ENCODE results near the gene NDUFB7.
"Not testable (repeated sequence)": the region's sequence is repeated elsewhere in the genome, so short reads cannot be mapped to it uniquely, and the experiment has no call there.

NDUFB7 gene

DNA sequence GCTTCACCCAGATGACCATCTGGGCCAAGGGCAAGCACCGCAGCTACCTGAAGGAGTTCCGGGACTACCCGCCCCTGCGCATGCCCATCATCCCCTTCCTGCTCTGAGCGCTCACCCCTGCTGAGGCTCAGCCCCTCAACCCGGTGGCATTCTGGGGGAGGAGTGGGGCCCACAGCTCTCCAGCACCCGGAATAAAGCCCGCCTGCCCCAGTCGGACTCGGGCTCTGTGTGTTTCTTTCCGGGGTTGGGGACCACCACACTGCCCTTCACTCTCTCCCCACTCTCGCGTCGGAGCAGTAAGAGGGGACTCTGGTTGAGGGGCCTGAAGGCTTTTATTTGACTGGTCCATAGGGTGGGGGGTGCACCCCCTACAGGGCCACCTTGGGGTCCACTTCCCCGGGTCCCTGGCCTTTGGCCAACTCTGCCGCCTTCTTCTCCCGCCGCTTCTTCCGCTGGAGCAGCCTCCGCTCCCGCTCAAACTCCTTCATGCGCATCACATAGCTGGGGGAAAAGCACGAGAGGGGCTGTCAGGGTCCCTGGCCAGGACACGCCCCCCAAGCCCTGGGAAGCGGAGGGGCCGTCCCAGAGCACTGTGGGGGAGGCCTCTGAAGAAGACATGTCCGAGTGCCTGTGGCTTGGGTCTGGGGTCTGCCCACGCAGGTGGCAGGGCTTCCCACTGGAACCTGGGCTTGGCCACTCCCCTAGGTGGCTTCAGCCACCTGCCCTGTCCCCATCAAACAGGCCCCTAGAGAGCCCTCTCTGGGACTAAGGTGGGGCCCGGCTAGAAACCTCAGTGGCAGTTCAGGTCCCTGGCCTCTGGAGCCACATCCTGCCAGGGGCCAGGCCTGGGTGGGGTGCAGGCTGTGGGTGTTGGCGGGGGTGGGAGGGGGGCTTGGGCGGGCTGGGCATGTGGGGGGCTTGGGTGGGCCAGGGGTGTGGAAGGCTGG, 5.8 kb downstream of the NDUFB7 start:
- H3K27me3 Mint-ChIP-seq = no peaks in the 10 kb centered on the region
- H3K27ac Mint-ChIP-seq (ENCODE audit: low read depth) = peak overlapping the region; percentile 72
- no peak for ATAC-seq (replicated peaks; ENCODE audit: extremely low read depth, poor library complexity, severe bottlenecking)
- peaks cover 14% of the 10 kb centered on the region for H3K36me3 Mint-ChIP-seq (ENCODE audit: insufficient read depth)
- no peak for DNase-seq (ENCODE audit: low spot score in 2 of 2)
- peak overlapping the region; percentile 45 for H3K4me3 Mint-ChIP-seq
- peaks cover 53% of the 10 kb centered on the region for H3K4me1 Mint-ChIP-seq
- H3K9me3 Mint-ChIP-seq = no peaks in the 10 kb centered on the region

DNA sequence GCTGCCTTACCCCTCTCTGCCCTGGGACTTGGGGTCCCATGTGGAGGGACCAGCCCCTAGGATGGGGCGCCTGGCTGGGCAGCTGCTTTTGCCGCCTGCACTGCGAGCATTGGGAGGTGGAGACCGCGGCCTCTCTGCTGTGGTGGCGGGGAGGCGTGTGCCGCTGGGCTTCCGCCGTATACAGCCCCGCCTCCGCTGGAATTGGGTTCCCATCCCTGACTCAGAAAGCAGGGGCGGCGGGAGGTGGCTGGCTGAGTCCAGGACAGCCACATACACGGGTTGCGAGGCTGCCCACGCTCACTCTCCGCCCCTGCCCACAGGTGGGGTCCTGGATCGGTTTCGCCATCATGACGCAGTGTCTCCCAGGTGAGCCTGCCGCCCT, 6.6 kb downstream of the NDUFB7 start:
- H3K27ac Mint-ChIP-seq (ENCODE audit: low read depth) = peak overlapping the region; percentile 22
- DNase-seq (ENCODE audit: low spot score in 2 of 2) = no peak
- H3K27me3 Mint-ChIP-seq = no peaks in the 10 kb centered on the region
- H3K4me1 Mint-ChIP-seq = peaks cover 51% of the 10 kb centered on the region
- H3K4me3 Mint-ChIP-seq = no peak overlapping the region
- no peak for ATAC-seq (replicated peaks; ENCODE audit: extremely low read depth, poor library complexity, severe bottlenecking)
- peaks cover 14% of the 10 kb centered on the region for H3K36me3 Mint-ChIP-seq (ENCODE audit: insufficient read depth)
- H3K9me3 Mint-ChIP-seq = no peaks in the 10 kb centered on the region

DNA sequence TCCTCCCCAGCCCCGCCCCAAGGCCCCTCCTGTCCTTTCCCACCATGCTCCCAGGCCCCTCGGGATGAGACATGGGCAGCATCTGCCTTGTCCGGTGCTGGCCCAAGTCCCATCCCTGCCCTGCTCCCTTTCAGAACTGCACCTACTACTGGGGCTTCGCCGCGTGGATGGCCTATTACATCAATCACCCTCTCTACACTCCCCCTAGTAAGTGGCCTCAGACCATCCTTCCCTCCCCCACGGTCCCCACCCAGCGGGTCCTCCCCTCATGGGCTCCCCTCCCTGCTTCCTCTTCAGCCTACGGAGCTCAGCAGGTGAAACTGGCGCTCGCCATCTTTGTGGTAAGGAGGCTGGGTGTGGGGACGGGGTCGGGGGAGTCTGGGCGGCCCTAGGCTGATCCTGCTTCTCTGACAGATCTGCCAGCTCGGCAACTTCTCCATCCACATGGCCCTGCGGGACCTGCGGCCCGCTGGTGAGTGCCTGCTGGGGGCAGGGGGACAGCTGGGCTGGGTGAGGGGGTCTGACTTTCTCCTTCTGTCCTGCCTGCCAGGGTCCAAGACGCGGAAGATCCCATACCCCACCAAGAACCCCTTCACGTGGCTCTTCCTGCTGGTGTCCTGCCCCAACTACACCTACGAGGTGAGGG, 7.1 kb downstream of the NDUFB7 start:
- Mint-ChIP-seq H3K4me1 (peaks cover 53% of the 10 kb centered on the region), H3K36me3 (ENCODE audit: insufficient read depth) (peaks cover 14% of the 10 kb centered on the region), H3K27ac (ENCODE audit: low read depth) (peak overlapping the region; percentile 22)
- H3K27me3 Mint-ChIP-seq; DNase-seq (ENCODE audit: low spot score in 2 of 2); H3K4me3 Mint-ChIP-seq; H3K9me3 Mint-ChIP-seq; ATAC-seq (replicated peaks; ENCODE audit: extremely low read depth, poor library complexity, severe bottlenecking): not testable (repeated sequence)

DNA sequence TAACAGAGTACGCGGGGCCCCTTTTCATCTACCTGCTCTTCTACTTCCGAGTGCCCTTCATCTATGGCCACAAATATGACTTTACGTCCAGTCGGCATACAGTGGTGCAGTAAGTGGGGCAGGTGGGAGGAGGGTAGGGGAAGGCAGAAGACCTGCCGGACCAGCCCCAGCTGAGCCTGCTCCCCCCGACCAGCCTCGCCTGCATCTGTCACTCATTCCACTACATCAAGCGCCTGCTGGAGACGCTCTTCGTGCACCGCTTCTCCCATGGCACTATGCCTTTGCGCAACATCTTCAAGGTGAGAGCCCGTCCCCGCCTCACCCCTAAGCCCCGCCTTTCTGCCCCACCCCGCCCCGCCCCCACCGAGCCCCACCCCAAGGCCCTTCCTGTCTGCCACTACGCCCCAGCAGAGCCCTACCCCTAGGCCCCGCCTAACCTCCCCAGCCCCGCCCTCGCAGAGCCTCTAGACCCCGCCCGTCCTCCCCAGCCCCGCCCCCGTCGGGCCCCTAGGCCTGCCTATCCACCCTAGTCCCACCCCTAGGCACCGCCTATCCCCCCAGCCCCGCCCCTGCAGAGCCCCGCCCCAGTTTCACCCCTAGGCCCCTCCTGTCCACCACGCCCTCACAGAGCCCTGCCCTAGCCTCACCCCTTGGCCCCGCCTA, 7.7 kb downstream of the NDUFB7 start:
- H3K9me3 Mint-ChIP-seq = no peaks in the 10 kb centered on the region
- H3K4me1 Mint-ChIP-seq = peaks cover 48% of the 10 kb centered on the region
- H3K36me3 Mint-ChIP-seq (ENCODE audit: insufficient read depth) = peaks cover 14% of the 10 kb centered on the region
- no peaks in the 10 kb centered on the region for H3K27me3 Mint-ChIP-seq
- H3K4me3 Mint-ChIP-seq = no peak overlapping the region
- ATAC-seq (replicated peaks; ENCODE audit: extremely low read depth, poor library complexity, severe bottlenecking) = peak; percentile 41
- no peak overlapping the region for H3K27ac Mint-ChIP-seq (ENCODE audit: low read depth)
- no peak for DNase-seq (ENCODE audit: low spot score in 2 of 2)

DNA sequence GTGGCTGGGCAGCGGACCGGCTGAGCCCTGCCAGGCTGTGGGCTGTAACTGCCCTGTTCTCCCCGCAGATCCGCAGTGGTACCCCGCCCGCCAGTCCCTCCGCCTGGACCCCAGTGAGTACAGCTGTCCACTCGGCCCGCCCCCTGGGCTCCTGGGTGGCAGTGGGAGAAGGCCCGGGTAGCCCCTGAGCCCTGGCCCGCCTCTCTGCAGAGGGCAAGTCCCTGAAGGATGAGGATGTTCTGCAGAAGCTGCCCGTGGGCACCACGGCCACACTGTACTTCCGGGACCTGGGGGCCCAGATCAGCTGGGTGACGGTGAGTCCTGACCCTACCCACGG, 8.3 kb downstream of the NDUFB7 start:
- Mint-ChIP-seq H3K27me3 (no peaks in the 10 kb centered on the region), H3K4me3 (no peak overlapping the region), H3K27ac (ENCODE audit: low read depth) (no peak overlapping the region), H3K4me1 (peaks cover 43% of the 10 kb centered on the region), H3K36me3 (ENCODE audit: insufficient read depth) (peaks cover 14% of the 10 kb centered on the region), H3K9me3 (no peaks in the 10 kb centered on the region)
- ATAC-seq (replicated peaks; ENCODE audit: extremely low read depth, poor library complexity, severe bottlenecking) (no peak), DNase-seq (ENCODE audit: low spot score in 2 of 2) (no peak)

DNA sequence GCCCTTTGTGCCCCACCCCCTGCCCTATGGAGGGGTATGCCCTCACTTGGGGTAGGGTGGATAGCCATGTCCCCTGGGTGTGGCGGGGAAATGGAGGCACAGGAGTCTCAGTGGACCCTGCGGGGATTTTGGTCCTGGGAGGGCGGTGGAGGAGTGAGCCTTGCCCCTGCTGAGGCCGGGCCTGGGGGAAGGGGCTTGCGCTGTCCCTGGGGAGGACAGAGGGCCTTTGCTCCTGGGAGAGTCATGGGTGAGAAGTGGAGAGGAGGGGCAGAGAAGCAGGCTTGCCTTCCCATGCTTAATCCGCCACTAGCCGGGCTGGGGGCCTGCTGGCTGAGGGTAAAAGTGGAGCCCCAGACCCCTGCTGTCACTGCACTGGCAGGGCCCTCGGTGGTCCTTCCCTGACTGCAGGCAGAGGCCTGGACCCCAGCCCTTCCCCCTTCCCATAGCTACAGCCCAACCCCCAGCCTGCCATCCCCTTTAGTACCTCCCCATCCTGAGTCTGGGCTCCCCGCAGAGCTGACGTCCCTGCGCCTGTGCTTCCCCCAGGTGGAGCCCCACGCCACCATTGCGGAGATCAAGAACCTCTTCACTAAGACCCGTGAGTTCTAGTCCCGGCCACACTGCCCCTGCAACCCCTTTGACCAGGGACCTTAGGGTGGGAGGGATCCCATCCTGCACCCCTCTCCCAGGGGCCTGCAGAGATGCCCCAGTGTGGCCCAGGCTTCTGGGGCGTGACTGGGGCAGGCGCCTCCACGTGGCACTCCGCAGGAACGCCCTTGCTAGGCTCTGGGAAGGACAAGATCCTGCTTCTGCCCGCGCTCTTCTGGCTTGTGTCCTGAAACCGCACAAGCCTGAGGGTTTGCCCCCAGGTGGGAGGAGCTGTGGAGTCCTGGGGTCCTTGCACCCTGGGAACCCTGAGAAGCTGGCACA, 8.9 kb downstream of the NDUFB7 start:
- Mint-ChIP-seq H3K27me3 (no peaks in the 10 kb centered on the region), H3K4me1 (peaks cover 37% of the 10 kb centered on the region), H3K9me3 (no peaks in the 10 kb centered on the region), H3K4me3 (peak overlapping the region; percentile 46), H3K27ac (ENCODE audit: low read depth) (peak overlapping the region; percentile 76), H3K36me3 (ENCODE audit: insufficient read depth) (peaks cover 14% of the 10 kb centered on the region)
- DNase-seq (ENCODE audit: low spot score in 2 of 2) (no peak), ATAC-seq (replicated peaks; ENCODE audit: extremely low read depth, poor library complexity, severe bottlenecking) (no peak)

DNA sequence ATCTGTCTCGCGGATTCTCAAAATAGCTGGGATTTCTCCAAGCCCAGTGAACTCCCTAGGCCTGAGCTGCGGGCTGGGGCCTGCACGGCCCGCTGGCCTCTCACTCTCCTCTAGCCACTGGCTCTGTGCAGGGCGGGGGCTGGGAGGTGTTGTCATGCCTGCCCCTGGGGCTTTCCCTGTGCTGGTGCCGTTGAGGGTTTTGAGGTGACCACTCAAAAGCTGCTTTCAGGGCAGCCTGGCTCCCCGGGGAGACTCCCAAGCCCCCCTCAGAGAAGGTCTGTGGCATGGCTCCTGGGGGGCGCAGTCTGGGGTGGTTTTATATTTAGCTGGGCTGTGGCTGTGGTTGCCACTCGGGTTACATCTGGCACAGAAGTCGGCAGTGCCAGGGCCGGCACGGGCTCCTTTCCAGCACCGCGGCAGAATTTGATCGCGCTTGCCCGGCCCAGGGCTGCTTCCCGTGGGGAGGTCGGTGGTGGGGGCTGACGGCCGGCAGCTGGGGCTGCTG, 10.0 kb downstream of the NDUFB7 start:
- DNase-seq (ENCODE audit: low spot score in 2 of 2) (no peak), ATAC-seq (replicated peaks; ENCODE audit: extremely low read depth, poor library complexity, severe bottlenecking) (peak; percentile 16)
- H3K4me3 Mint-ChIP-seq = peak overlapping the region; percentile 46
- no peaks in the 10 kb centered on the region for H3K9me3 Mint-ChIP-seq
- H3K36me3 Mint-ChIP-seq (ENCODE audit: insufficient read depth) = peaks cover 15% of the 10 kb centered on the region
- H3K4me1 Mint-ChIP-seq = peaks cover 27% of the 10 kb centered on the region
- H3K27me3 Mint-ChIP-seq = no peaks in the 10 kb centered on the region
- peak overlapping the region; percentile 76 for H3K27ac Mint-ChIP-seq (ENCODE audit: low read depth)

DNA sequence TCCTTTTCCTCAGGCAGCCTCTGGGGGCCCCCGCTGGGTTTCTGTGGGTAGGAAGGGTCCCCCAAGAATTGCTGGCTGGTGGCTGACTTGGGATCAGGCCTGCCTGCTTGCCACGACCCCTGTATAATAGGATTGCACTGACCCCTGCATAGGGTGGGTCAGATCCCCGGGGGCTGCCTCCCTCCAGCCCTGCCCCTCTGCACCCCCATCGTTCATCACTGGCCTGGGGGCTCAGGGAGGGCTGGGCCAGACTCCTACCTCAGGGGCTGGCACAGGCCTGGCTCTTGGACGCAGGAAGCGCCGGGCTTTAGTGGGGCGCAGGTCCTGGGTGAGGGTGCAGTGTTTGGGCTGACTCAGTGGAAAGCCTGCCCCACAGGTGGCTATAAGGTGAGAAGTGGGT, 10.6 kb downstream of the NDUFB7 start:
- Mint-ChIP-seq H3K4me3 (no peak overlapping the region), H3K36me3 (ENCODE audit: insufficient read depth) (peaks cover 14% of the 10 kb centered on the region), H3K9me3 (no peaks in the 10 kb centered on the region), H3K4me1 (peaks cover 32% of the 10 kb centered on the region), H3K27me3 (no peaks in the 10 kb centered on the region), H3K27ac (ENCODE audit: low read depth) (peak overlapping the region; percentile 76)
- DNase-seq (ENCODE audit: low spot score in 2 of 2) = no peak
- ATAC-seq (replicated peaks; ENCODE audit: extremely low read depth, poor library complexity, severe bottlenecking) = no peak

DNA sequence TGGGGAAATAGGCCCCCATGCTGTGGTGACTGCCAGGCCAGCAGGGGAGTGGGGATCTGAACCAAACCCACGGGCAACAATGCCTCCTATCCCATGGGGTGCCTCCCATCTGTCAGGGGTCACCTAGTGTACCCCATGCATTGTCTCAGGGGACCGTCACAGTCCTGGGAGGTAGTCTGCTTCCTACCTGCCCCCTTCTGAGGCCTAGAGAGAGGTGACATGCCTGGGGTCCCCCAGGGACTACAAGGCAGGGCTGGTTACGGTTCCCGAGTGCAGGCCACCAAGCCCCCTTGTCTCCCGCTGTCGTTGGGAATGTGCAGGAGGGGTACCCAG, 11.1 kb downstream of the NDUFB7 start:
- Mint-ChIP-seq H3K9me3 (no peaks in the 10 kb centered on the region), H3K27me3 (no peaks in the 10 kb centered on the region), H3K4me1 (peaks cover 32% of the 10 kb centered on the region), H3K27ac (ENCODE audit: low read depth) (no peak overlapping the region), H3K36me3 (ENCODE audit: insufficient read depth) (peaks cover 15% of the 10 kb centered on the region), H3K4me3 (no peak overlapping the region)
- ATAC-seq (replicated peaks; ENCODE audit: extremely low read depth, poor library complexity, severe bottlenecking) (no peak), DNase-seq (ENCODE audit: low spot score in 2 of 2) (no peak)

DNA sequence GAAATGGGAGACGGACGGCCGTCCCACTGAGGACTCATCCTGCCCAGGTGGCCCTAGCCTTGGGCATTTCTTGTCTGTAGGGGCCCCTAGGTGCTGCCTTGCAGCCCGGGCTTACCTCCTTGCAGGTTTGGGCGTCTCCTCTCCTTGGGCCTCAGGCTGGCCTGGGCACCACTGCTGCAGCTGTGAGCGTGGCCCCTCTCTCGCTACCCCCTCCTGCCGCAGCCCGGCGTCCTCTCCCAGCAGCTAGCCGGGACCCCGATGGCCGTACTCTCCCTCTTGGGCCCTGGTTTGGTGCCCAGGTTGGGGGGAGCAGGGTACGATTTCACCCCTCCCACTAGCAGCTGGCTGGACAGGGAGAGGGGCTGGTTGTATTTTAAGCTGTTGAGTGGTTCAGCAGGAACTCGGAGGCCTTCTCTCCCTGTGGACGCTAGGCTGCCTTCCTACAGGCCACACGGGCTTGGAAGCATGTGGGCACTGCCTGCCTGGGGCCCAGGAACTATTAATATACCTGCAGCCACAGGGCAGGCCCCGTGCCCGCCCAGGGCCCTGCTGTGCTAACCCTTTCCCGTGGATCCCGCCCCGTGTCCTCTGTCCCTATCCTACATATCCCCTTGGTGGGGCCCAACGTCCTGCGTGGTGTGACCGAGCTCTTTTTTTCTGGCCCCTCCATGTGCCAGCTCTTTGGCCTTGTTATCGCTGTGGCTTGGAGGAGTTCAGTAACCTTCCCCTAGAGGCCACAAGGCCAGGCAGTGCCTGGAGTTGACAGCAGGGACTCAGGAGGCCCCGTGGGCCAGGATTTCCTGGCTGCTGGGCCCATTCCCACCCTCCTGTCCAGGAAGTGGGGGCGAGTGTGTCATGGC, 11.7 kb downstream of the NDUFB7 start:
- Mint-ChIP-seq H3K4me1 (peaks cover 33% of the 10 kb centered on the region), H3K4me3 (no peak overlapping the region), H3K36me3 (ENCODE audit: insufficient read depth) (peaks cover 10% of the 10 kb centered on the region), H3K27ac (ENCODE audit: low read depth) (no peak overlapping the region), H3K27me3 (no peaks in the 10 kb centered on the region), H3K9me3 (no peaks in the 10 kb centered on the region)
- no peak for ATAC-seq (replicated peaks; ENCODE audit: extremely low read depth, poor library complexity, severe bottlenecking)
- DNase-seq (ENCODE audit: low spot score in 2 of 2) = no peak

DNA sequence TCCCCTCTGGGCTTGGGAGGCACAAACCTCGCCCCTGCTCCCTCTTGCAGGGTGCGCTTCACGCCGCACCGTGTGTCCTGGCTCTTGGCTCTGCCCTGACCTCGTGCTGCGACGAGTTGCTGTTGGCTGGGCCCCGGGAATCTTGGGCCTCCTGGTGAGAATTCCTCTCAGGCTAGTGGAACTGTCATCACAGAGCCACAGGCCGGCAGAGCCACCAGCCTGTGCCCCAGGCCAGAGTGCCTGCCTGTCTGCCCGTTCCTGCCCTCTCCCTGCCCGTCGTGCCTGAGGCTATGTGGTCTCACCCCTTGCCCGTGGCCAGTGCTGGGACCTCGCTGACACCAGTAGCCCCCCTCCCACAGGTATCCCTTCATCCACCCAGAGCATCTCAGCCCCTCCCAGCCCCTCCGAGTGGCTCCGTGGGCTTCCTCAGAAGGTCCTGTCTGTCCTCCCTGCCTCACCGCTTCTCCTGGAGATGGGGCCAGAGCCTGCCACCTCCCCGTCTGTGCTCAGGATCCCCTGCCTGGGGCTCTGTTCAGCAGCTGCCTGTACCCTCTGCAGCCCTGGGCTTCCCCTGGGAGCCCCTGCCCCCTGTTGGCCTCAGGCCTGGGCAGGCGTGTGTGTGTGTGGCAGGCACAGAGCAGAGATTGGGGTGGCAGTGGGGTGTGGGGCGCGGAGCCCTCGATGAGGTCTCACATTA, 13.3 kb downstream of the NDUFB7 start:
- Mint-ChIP-seq H3K27me3 (no peaks in the 10 kb centered on the region), H3K36me3 (ENCODE audit: insufficient read depth) (peaks cover 6% of the 10 kb centered on the region), H3K4me3 (no peak overlapping the region), H3K4me1 (peaks cover 33% of the 10 kb centered on the region), H3K27ac (ENCODE audit: low read depth) (no peak overlapping the region), H3K9me3 (no peaks in the 10 kb centered on the region)
- ATAC-seq (replicated peaks; ENCODE audit: extremely low read depth, poor library complexity, severe bottlenecking) (no peak), DNase-seq (ENCODE audit: low spot score in 2 of 2) (no peak)

Data from central memory CD8-positive, alpha-beta T cell (primary cell).